HUES48 (cell line): ENCODE data around the gene STK32C.
"Not testable (repeated sequence)": the region's sequence is repeated elsewhere in the genome, so short reads cannot be mapped to it uniquely, and the experiment has no call there.

ENCODE experiments used
- H3K27ac ChIP-seq: one replicate; pipeline ENCODE4 v1.7.0; 2013; ENCODE audit warnings: low read depth, low read length, inconsistent platforms
- H3K27me3 ChIP-seq: 2 replicates; pipeline ENCODE4 v1.6.1; 2013; ENCODE audit warnings: mild to moderate bottlenecking, low read length; ENCODE audit not compliant: control insufficient read depth, insufficient read depth
- H3K36me3 ChIP-seq: 2 replicates; pipeline ENCODE4 v1.6.1; 2013; ENCODE audit warnings: low read length; ENCODE audit not compliant: control insufficient read depth, insufficient read depth
- H3K4me1 ChIP-seq: 2 replicates; pipeline ENCODE4 v1.6.1; 2013; ENCODE audit warnings: mild to moderate bottlenecking, low read length; ENCODE audit not compliant: control insufficient read depth, insufficient read depth
- H3K4me3 ChIP-seq: 2 replicates; pipeline ENCODE4 v1.5.1; 2013; ENCODE audit warnings: mild to moderate bottlenecking, low read depth, low read length
- H3K9ac ChIP-seq: 2 replicates; pipeline ENCODE4 v1.6.1; 2013; ENCODE audit warnings: mild to moderate bottlenecking, low read depth, low read length, moderate library complexity
- H3K9me3 ChIP-seq: 2 replicates; pipeline ENCODE4 v1.6.1; 2013; ENCODE audit warnings: low read length; ENCODE audit not compliant: control insufficient read depth, insufficient read depth

The STK32C gene

DNA sequence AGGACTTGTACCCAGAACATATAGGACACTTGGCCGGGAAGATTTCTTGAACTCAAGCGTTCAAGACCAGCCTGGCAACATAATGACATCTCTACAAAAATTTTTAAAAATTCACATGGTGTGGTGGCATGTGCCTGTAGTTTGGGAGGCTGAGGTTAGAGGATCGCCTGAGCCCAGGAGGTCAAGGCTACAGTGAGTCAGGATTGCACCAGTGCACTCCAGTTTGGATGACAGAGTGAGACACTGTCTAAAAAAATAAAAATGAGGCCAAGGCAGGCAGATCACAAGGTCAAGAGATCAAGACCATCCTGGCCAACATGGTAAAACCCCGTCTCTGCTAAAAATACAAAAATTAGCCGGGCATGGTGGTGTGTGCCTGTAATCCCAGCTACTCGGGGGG is 9.7 kb upstream of the STK32C start:
- H3K9me3 ChIP-seq, H3K4me1 ChIP-seq, H3K4me3 ChIP-seq, H3K9ac ChIP-seq, H3K36me3 ChIP-seq, H3K27ac ChIP-seq, H3K27me3 ChIP-seq: not testable (repeated sequence)

DNA sequence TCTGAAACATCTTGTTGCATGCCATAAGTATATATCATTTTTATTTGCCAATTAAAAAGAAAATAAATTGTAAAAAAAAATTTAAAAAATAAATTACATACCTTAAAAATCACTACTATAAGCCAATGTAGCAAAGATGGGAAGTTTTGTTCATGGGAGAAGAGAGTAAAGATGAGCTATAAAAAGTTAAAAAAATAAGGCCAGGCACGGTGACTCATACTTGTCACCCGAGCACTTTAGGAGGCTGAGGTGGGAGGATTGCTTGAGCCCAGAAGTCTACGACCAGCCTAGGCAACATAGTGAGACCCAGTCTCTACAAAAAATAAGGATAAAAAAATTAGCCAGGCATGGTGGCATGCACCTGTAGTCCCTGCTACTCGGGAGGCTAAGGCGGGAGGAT is 8.4 kb upstream of the STK32C start:
- Histone ChIP-seq H3K27me3 (peaks cover 2% of the 10 kb centered on the region), H3K4me3 (no peak overlapping the region), H3K9me3 (0 out of 2 replicates have a peak, but pooled peaks cover 3% of the 10 kb centered on the region), H3K27ac (no peak overlapping the region), H3K9ac (no peak overlapping the region), H3K36me3 (no peaks in the 10 kb centered on the region), H3K4me1 (no peaks in the 10 kb centered on the region)

GRCh38 chr10:132314881-132315280 is 7.1 kb upstream of the STK32C start:
- not testable (repeated sequence) for H3K4me3 ChIP-seq, H3K36me3 ChIP-seq, H3K27ac ChIP-seq, H3K4me1 ChIP-seq, H3K9ac ChIP-seq, H3K9me3 ChIP-seq
- H3K27me3 ChIP-seq, result peaks cover 15% of the 10 kb centered on the region

GRCh38 chr10:132314336-132314735 is 6.6 kb upstream of the STK32C start:
- no peaks in the 10 kb centered on the region for H3K4me1 ChIP-seq
- H3K36me3 ChIP-seq, result no peaks in the 10 kb centered on the region
- H3K27me3 ChIP-seq, result peaks cover 20% of the 10 kb centered on the region
- H3K9ac ChIP-seq, result no peak overlapping the region
- no peak overlapping the region for H3K4me3 ChIP-seq
- H3K27ac ChIP-seq, result no peak overlapping the region
- 0 out of 2 replicates have a peak, but pooled peaks cover 3% of the 10 kb centered on the region for H3K9me3 ChIP-seq

- Histone ChIP-seq H3K4me3 (no peak overlapping the region), H3K9me3 (0 out of 2 replicates have a peak, but pooled peaks cover 3% of the 10 kb centered on the region), H3K27me3 (peaks cover 25% of the 10 kb centered on the region), H3K4me1 (no peaks in the 10 kb centered on the region), H3K9ac (no peak overlapping the region), H3K27ac (no peak overlapping the region), H3K36me3 (no peaks in the 10 kb centered on the region)
Measured at GRCh38 chr10:132313865-132314264, 6.1 kb upstream of the STK32C start.

- H3K9ac ChIP-seq, result no peak overlapping the region
- no peak overlapping the region for H3K27ac ChIP-seq
- H3K9me3 ChIP-seq, result 0 out of 2 replicates have a peak, but pooled peaks cover 3% of the 10 kb centered on the region
- peaks cover 29% of the 10 kb centered on the region for H3K27me3 ChIP-seq
- no peaks in the 10 kb centered on the region for H3K36me3 ChIP-seq
- H3K4me3 ChIP-seq, result no peak overlapping the region
- H3K4me1 ChIP-seq, result no peaks in the 10 kb centered on the region
Measured at GRCh38 chr10:132313305-132313704, 5.6 kb upstream of the STK32C start.

DNA sequence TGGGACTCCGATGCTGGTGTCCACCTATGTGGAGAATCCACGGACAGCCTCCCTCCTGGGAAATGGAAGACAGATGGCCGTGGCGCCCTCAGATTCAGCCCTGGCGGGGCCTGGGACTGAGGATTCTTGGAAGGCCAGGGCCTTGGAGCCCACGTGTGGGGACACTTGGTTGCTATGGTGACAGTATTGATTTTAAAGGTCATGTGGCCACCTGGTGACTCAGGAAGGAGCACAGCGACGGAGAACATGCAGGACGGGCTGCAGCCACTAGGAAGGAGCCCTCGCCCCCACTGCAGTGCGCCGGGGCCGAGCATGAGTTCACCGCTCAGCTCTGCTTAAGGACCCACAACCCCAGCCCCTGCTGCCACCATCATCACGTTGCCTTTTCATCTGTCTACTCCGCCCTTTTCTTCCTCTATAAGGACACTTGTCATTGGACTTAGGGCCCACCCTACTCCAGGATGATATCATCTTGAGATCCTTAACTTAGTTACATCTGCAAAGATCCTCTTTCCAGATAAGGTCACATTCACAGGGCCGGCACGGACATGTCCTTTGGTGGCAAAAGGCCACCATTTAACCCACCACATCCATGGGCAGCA is 3.7 kb upstream of the STK32C start:
- no peaks in the 10 kb centered on the region for H3K36me3 ChIP-seq
- no peak overlapping the region for H3K27ac ChIP-seq
- 0 out of 2 replicates have a peak, but pooled peaks cover 3% of the 10 kb centered on the region for H3K9me3 ChIP-seq
- H3K27me3 ChIP-seq, result peaks cover 39% of the 10 kb centered on the region
- H3K4me3 ChIP-seq, result no peak overlapping the region
- H3K4me1 ChIP-seq, result no peaks in the 10 kb centered on the region
- no peak overlapping the region for H3K9ac ChIP-seq

DNA sequence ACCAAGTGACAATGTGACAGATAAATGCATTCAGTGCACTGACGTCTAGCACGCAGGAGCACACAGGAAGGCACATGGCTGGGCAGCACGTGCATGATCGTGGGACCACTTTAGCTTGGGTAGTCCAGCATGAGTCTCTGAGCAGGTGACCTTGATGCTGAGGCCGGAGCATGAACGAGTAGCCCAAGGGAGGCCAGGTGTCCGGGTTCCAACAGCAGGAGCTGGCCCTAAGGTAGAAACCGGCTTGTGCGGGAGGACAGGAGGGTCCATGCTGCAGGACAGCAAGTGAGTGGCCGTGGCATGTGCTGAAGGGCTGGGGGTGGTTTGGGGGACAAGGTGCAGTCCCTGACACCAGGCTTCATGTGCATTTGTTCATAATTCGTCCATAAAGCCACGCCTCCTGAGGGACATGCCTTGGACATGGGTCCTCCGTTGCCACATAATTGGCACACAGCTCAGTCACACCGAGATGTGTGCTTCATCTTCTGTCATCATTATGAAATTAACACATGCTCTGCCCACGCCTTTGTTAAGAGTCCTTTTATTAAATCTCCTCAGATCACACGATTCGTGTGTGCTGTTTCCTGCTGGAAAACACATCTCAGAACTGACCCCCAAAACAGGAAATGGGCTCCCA is 3.1 kb upstream of the STK32C start:
- no peak overlapping the region for H3K9ac ChIP-seq
- H3K27me3 ChIP-seq, result peaks cover 46% of the 10 kb centered on the region
- no peak overlapping the region for H3K27ac ChIP-seq

DNA sequence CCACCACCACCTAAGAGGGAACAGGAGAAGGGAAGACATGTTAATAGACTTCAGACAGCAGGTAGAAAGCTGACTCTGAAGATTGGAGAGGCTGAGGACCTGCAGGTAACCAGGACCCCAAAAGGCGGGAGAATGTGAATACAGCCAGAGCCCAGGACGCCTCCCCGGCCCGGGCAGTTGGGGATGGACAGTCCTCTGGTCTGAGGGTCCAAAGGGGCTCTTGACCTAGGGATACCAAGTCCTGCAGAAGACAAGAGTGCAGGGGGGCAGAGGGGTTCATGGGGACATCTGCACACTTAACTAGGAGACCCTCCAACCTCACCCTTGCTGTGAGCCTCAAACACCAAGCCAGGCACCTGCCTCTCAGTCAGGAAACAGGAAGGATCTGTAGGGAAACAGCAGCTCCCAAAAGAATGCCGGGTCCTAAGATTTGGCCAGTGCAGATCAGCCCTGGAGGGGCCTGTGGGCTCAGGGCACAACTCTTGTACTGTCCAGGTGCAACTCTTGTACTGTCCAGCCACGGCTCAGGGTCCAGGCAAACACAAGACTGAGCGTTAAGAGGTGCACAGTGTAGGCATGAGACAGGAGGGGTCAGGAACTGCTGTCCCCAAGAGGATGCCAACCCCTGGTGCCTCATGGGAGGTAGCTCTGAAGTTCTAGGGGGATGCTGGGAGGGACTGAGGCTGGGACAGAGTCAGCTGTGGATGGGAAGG is 2.3 kb upstream of the STK32C start:
- no peaks in the 10 kb centered on the region for H3K4me1 ChIP-seq
- peaks cover 12% of the 10 kb centered on the region; the same call in 1 of the 2 replicates for H3K9me3 ChIP-seq
- no peak overlapping the region for H3K4me3 ChIP-seq
- no peaks in the 10 kb centered on the region for H3K36me3 ChIP-seq
- H3K27me3 ChIP-seq, result peaks cover 53% of the 10 kb centered on the region
- H3K27ac ChIP-seq, result no peak overlapping the region
- no peak overlapping the region for H3K9ac ChIP-seq

More for the DNA sequence above, 3.1 kb upstream of the STK32C start:
- no peaks in the 10 kb centered on the region for H3K4me1 ChIP-seq
- H3K4me3 ChIP-seq, result no peak overlapping the region
- H3K9me3 ChIP-seq, result peaks cover 8% of the 10 kb centered on the region; the same call in 1 of the 2 replicates
- no peaks in the 10 kb centered on the region for H3K36me3 ChIP-seq

DNA sequence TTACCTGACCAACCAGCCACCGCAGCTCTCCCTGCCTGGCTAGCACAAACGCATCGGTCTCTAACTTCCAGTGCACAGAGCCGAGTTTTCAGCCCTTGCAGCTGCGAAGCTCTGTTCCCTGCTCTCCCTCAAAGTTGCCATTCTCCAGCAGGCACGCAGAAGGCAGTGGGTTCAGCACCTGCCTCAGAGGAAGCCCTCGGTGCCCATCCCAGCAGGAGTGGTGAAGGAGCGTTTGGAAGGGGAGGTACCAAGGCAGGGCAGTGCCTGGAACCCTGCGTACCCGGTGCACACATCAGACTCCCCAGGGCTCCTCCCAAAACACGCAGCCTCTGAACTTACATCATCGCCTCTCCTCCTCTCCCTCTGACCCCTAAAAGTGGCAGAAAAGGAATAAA is 1.7 kb upstream of the STK32C start:
- H3K4me1 ChIP-seq, result no peaks in the 10 kb centered on the region
- no peak overlapping the region for H3K9ac ChIP-seq
- no peaks in the 10 kb centered on the region for H3K36me3 ChIP-seq
- H3K27ac ChIP-seq, result no peak overlapping the region
- no peak overlapping the region for H3K4me3 ChIP-seq
- H3K27me3 ChIP-seq, result peaks cover 57% of the 10 kb centered on the region
- peaks cover 12% of the 10 kb centered on the region; the same call in 1 of the 2 replicates for H3K9me3 ChIP-seq
